Keratinocyte (primary cell): ENCODE data around the gene GINS2. TPM values are rescaled to one million over a fixed set of nuclear protein-coding genes. Genes with fewer than 3 reads are reported as not detected.

Experiments
- DNase-seq: peaks from one replicate; pipeline ENCODE4 v3.0.0-alpha.2; 2011; ENCODE audit warnings: low read depth, missing footprints, low spot score
- FAIRE-seq: peaks from 2 replicates; lab custom pipeline; 2011; peaks lifted over from hg19 to GRCh38; lab: Jason Lieb, UNC
- H2AFZ ChIP-seq: 2 replicates; pipeline ENCODE4 v1.6.0; 2012; ENCODE audit warnings: low read length, control low read depth, inconsistent platforms; ENCODE audit not compliant: control insufficient read depth
- H3K27ac ChIP-seq: 2 replicates; pipeline ENCODE4 v1.5.1; 2011; ENCODE audit warnings: low read length; ENCODE audit not compliant: control insufficient read depth, insufficient read depth
- H3K27me3 ChIP-seq: 3 replicates; pipeline ENCODE4 v1.6.0; 2011; ENCODE audit warnings: low read length; ENCODE audit not compliant: control insufficient read depth, insufficient read depth; ENCODE audit errors: extremely low read depth
- H3K36me3 ChIP-seq, 2 experiments: 2 replicates in 1 of 2; 3 replicates in 1 of 2; pipeline ENCODE4 v1.5.1; 2011; ENCODE audit warnings: low read length in 2 of 2, mild to moderate bottlenecking in 1 of 2; ENCODE audit not compliant: control insufficient read depth in 2 of 2, insufficient read depth in 2 of 2; ENCODE audit errors: extremely low read depth in 1 of 2
- H3K4me1 ChIP-seq: 3 replicates; pipeline ENCODE4 v1.5.1; 2011; ENCODE audit warnings: low read length; ENCODE audit not compliant: control insufficient read depth, insufficient read depth; ENCODE audit errors: extremely low read depth
- H3K4me2 ChIP-seq: 3 replicates; pipeline ENCODE4 v1.6.0; 2011; ENCODE audit warnings: low read depth, low read length; ENCODE audit not compliant: control insufficient read depth, insufficient read depth; ENCODE audit errors: extremely low read depth
- H3K4me3 ChIP-seq, 3 experiments: fragments of 200-600 bp in 1 of 3; sonication (generic) in 1 of 3; 2 replicates in 2 of 3; 3 replicates in 1 of 3; pipeline ENCODE4 v1.5.1; 2011 to 2016; ENCODE audit warnings: low read length in 3 of 3, mild to moderate bottlenecking in 3 of 3, control low read depth in 2 of 3, inconsistent platforms in 1 of 3, low read depth in 1 of 3, mixed read lengths in 1 of 3, mixed run types in 1 of 3, moderate library complexity in 1 of 3; ENCODE audit not compliant: control insufficient read depth in 2 of 3, insufficient read depth in 2 of 3; ENCODE audit errors: extremely low read depth in 1 of 3
- H3K79me2 ChIP-seq: 2 replicates; pipeline ENCODE4 v1.6.0; 2012; ENCODE audit warnings: low read length; ENCODE audit not compliant: control insufficient read depth, insufficient read depth
- H3K9ac ChIP-seq: 3 replicates; pipeline ENCODE4 v1.6.0; 2011; ENCODE audit warnings: low read length; ENCODE audit not compliant: control insufficient read depth, insufficient read depth; ENCODE audit errors: extremely low read depth
- H3K9me1 ChIP-seq: 3 replicates; pipeline ENCODE4 v1.6.0; 2011; ENCODE audit warnings: low read length; ENCODE audit not compliant: control insufficient read depth, insufficient read depth; ENCODE audit errors: extremely low read depth
- H3K9me3 ChIP-seq: 2 replicates; pipeline ENCODE4 v1.5.1; 2012; ENCODE audit warnings: low read depth, low read length; ENCODE audit not compliant: control insufficient read depth
- H4K20me1 ChIP-seq: 3 replicates; pipeline ENCODE4 v1.6.0; 2011; ENCODE audit warnings: low read length; ENCODE audit not compliant: control insufficient read depth, insufficient read depth; ENCODE audit errors: extremely low read depth
- CTCF ChIP-seq, 3 experiments: IDR thresholded peaks in 1 of 3; conservative IDR thresholded peaks in 1 of 3; optimal IDR thresholded peaks in 1 of 3; 2 replicates in 2 of 3; 3 replicates in 1 of 3; pipeline versions ENCODE3 to v1.5.1; 2011; ENCODE audit warnings: low read length in 3 of 3, mild to moderate bottlenecking in 3 of 3, moderate library complexity in 2 of 3, control low read depth in 1 of 3, inconsistent platforms in 1 of 3; ENCODE audit not compliant: insufficient read depth in 2 of 3; ENCODE audit errors: extremely low read depth in 1 of 3
- EZH2 ChIP-seq: IDR thresholded peaks from one replicate; pipeline ENCODE4 v1.6.1; 2012; ENCODE audit warnings: inconsistent platforms, mild to moderate bottlenecking, low read length, moderate library complexity
- dilution Hi-C: fragments of 300-500 bp; cut with MboI; formaldehyde crosslinking; loops from one replicate; pipeline ENCODE4 v1.7.0; 2020; ENCODE audit warnings: low sequenced_read_pairs; ENCODE audit not compliant: extremely low pct_ligation_motif_present
- polyA plus RNA-seq, 5 experiments: library from polyadenylated mRNA; depleted of rRNA in 3 of 5; stranded (reverse) in 3 of 5; stranded (forward) in 1 of 5; unstranded in 1 of 5; fragments of >200 nt; gene quantifications; 1 replicate in 1 of 5; 2 replicates in 3 of 5; 3 replicates in 1 of 5; pipeline versions ENCODE4 v1.2.1 to v1.2.3, GENCODE V29; 2011 to 2012; ENCODE audit warnings: missing spikeins in 2 of 5, low read depth in 1 of 5, low replicate concordance in 1 of 5

Gene GINS2
- polyA plus RNA-seq, 1 donor (not counting 4 experiments of a cell fraction or from before 2014, with no cell fraction given), result 11.2 TPM

GRCh38 chr16:85689950-85690320 lies 1.2 kb upstream of the GINS2 start:
- Histone ChIP-seq H3K4me3 (no peak overlapping the region), H3K36me3 (peaks cover 0 to 1% of the 10 kb centered on the region in 2 experiments), H3K27me3 (no peaks in the 10 kb centered on the region), H3K9ac (no peak overlapping the region), H2AFZ (no peak overlapping the region), H3K9me1 (no peaks in the 10 kb centered on the region), H3K27ac (no peak overlapping the region), H4K20me1 (no peaks in the 10 kb centered on the region), H3K4me2 (no peak overlapping the region), H3K4me1 (no peaks in the 10 kb centered on the region), H3K9me3 (no peaks in the 10 kb centered on the region), H3K79me2 (peaks cover 2% of the 10 kb centered on the region)
- FAIRE-seq, result no peak
- dilution Hi-C loops, result no loop called here
- DNase-seq, result no peak
- no peak for TF ChIP-seq CTCF (optimal IDR thresholded peaks at IDR 0.05 in 1 of 3, IDR thresholded peaks at IDR 0.05 in 1 of 3, conservative IDR thresholded peaks at IDR 0.05 in 1 of 3; ENCODE audit: extremely low read depth in 1 of 3, insufficient read depth in 2 of 3, low read length in 3 of 3)
- TF ChIP-seq EZH2, result no peak

DNA sequence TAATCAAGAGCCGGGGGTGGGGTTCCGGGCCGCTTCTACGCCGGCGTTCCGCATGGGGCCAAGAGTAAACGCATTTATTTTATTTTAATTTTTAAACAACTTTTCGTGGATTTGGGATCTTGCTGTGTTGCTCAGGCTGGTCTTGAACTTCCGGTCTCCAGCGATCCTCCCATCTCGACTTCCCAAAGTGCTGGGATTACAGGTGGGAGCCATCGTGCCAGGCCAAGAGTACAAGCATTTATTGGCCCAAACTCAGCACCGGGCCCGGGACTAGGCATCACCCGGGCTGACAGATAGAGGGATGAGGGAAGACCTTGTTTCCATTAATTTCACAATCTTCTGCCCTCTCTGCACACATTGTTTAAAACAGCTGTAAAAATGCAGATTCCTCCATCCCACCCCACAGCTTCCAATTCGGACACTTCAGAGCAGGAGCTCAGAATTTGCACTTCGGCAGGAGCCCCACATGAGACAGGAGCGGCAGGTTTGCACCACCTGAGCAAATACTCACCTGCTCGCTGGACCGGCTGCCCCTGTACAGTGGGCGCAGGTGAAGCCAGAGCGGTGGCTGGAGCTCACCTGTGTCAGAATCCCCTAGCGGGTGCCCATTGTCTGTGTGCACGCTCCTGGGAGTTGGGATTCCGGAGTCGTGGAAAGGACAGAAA lies 663 bp upstream of the GINS2 start:
- Histone ChIP-seq H2AFZ (no peak overlapping the region), H3K9me3 (no peaks in the 10 kb centered on the region), H3K4me3 (peak overlapping the region in 2 of 3 experiments; percentile 38 to 55), H3K4me1 (no peaks in the 10 kb centered on the region), H3K27ac (no peak overlapping the region), H3K36me3 (peaks cover 0 to 1% of the 10 kb centered on the region in 2 experiments), H4K20me1 (no peaks in the 10 kb centered on the region), H3K79me2 (peaks cover 2% of the 10 kb centered on the region), H3K4me2 (peak overlapping the region; percentile 54), H3K27me3 (no peaks in the 10 kb centered on the region), H3K9ac (no peak overlapping the region), H3K9me1 (no peaks in the 10 kb centered on the region)
- DNase-seq (no peak), FAIRE-seq (no peak)
- dilution Hi-C loops, result no loop called here
- TF ChIP-seq EZH2 (no peak), CTCF (optimal IDR thresholded peaks at IDR 0.05 in 1 of 3, IDR thresholded peaks at IDR 0.05 in 1 of 3, conservative IDR thresholded peaks at IDR 0.05 in 1 of 3; ENCODE audit: extremely low read depth in 1 of 3, insufficient read depth in 2 of 3, low read length in 3 of 3) (no peak)
